Cardiac muscle cell (in vitro differentiated cells and primary cell): ENCODE measurements around the gene FARS2. TPM values are rescaled to one million over a fixed set of nuclear protein-coding genes. Genes with fewer than 3 reads are reported as not detected.

ENCODE experiments used
- DNase-seq, 2 donors: peaks; one replicate each; pipeline versions ENCODE4 v3.0.0 to v3.0.0-alpha.2; 2010 to 2017; ENCODE audit warnings: low read depth in 1 of 2, low spot score in 1 of 2
- H3K27ac ChIP-seq: fragments of 200-600 bp; sonication (generic); 2 replicates; pipeline ENCODE4 v1.5.1; 2016
- H3K27me3 ChIP-seq: fragments of 200-600 bp; sonication (generic); 2 replicates; pipeline ENCODE4 v1.6.0; 2016; ENCODE audit warnings: control low read depth
- H3K36me3 ChIP-seq: fragments of 200-600 bp; sonication (generic); 2 replicates; pipeline ENCODE4 v1.5.1; 2016; ENCODE audit warnings: control low read depth
- H3K4me1 ChIP-seq: fragments of 200-600 bp; sonication (generic); 2 replicates; pipeline ENCODE4 v1.8.1; 2017; ENCODE audit warnings: low read depth, mild to moderate bottlenecking, mixed run types
- H3K4me3 ChIP-seq: fragments of 200-600 bp; sonication (generic); 2 replicates; pipeline ENCODE4 v1.5.1; 2016; ENCODE audit warnings: mild to moderate bottlenecking
- H3K9me3 ChIP-seq: fragments of 200-600 bp; sonication (generic); 2 replicates; pipeline ENCODE4 v1.5.1; 2017; ENCODE audit warnings: low read depth, mild to moderate bottlenecking, control low read depth
- polyA plus RNA-seq: library from polyadenylated mRNA; unstranded; fragments of >200 nt; fragmentation: Nextera tagmentation; extraction: Ambion mirVana; gene quantifications from 2 replicates; pipeline ENCODE4 v1.2.1, GENCODE V29; 2016
- total RNA-seq: library from RNA; depleted of rRNA; stranded (reverse); fragments of >200 nt; gene quantifications from 2 replicates; pipeline ENCODE4 v1.2.3, GENCODE V29; 2016
- TF ChIP-seq, protein P1 (sequence below): IDR thresholded peaks from 2 replicates; pipeline ENCODE4 v1.5.1; 2012; ENCODE audit warnings: low read depth, mild to moderate bottlenecking, low read length

The FARS2 gene
- total and polyA plus RNA-seq, 2 experiments from 2014 or later = 12.4 to 22.5 TPM

DNA sequence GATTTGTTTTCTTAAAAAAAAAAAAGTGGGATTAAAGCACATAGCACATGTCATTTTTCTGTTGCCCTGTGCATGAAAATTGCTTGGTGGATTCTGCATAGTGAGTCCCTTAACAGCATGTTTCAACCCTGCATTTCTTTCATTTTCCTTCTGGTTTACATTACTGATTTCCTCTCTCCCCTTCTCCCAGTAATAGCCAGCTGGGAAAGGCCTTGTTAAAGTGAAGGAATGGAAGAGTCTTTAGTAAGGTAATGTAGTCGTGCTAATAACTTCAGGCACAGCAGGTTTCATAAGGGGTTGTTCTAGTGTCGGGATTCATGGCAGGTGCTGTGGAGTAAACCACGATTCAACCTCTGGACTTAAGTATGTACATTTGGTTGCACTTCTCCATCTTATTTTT, 202.4 kb downstream of the FARS2 start:
- no peaks in the 10 kb centered on the region for H3K4me1 ChIP-seq
- no peak overlapping the region for H3K4me3 ChIP-seq
- H3K36me3 ChIP-seq = no peaks in the 10 kb centered on the region
- TF ChIP-seq, protein P1, sequence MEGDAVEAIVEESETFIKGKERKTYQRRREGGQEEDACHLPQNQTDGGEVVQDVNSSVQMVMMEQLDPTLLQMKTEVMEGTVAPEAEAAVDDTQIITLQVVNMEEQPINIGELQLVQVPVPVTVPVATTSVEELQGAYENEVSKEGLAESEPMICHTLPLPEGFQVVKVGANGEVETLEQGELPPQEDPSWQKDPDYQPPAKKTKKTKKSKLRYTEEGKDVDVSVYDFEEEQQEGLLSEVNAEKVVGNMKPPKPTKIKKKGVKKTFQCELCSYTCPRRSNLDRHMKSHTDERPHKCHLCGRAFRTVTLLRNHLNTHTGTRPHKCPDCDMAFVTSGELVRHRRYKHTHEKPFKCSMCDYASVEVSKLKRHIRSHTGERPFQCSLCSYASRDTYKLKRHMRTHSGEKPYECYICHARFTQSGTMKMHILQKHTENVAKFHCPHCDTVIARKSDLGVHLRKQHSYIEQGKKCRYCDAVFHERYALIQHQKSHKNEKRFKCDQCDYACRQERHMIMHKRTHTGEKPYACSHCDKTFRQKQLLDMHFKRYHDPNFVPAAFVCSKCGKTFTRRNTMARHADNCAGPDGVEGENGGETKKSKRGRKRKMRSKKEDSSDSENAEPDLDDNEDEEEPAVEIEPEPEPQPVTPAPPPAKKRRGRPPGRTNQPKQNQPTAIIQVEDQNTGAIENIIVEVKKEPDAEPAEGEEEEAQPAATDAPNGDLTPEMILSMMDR = no peak
- H3K27ac ChIP-seq = no peak overlapping the region
- no peaks in the 10 kb centered on the region for H3K9me3 ChIP-seq
- no peak for DNase-seq
- no peaks in the 10 kb centered on the region for H3K27me3 ChIP-seq

DNA sequence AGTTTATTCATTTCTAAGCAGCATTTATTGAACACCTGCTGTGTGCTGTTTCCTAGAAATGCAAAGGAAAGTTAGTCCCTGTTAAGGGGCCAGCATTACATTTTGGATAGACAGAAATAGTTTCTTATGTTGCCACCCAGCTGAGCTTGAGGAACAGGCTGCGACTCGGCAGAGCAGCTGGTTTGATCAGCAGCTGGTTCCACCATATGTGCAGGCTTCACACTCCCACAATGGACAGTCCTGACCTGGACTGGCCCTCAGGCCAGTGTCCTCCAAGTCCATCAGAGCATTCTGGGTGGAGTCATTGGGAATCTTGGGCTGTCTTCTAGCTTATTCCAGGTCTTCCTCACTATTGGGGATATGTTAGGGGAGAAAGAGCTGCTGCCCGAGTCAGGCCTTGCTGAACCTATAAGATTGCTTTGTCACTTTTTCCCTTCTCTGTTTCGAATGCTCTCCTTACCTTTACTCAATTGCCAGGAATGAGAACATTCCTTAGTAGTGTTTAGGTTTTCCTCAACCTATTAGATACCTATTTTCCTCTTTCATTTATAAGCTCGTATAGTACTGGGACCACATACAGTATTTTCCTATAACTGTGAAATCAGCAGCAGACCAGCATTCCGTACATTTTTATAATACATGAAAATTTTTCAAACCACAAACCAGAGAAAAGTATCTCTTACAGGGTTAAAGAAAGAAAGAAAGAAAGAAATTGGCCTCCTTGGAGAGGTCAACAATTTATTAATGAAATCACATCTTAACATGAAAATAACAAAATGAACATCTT, 203.0 kb downstream of the FARS2 start:
- Histone ChIP-seq H3K27ac (no peak overlapping the region), H3K4me3 (no peak overlapping the region), H3K9me3 (no peaks in the 10 kb centered on the region), H3K27me3 (no peaks in the 10 kb centered on the region), H3K4me1 (peaks cover 3% of the 10 kb centered on the region), H3K36me3 (no peaks in the 10 kb centered on the region)
- TF ChIP-seq, protein P1 = no peak
- peak in 1 of 2 donors; percentile 29 for DNase-seq

DNA sequence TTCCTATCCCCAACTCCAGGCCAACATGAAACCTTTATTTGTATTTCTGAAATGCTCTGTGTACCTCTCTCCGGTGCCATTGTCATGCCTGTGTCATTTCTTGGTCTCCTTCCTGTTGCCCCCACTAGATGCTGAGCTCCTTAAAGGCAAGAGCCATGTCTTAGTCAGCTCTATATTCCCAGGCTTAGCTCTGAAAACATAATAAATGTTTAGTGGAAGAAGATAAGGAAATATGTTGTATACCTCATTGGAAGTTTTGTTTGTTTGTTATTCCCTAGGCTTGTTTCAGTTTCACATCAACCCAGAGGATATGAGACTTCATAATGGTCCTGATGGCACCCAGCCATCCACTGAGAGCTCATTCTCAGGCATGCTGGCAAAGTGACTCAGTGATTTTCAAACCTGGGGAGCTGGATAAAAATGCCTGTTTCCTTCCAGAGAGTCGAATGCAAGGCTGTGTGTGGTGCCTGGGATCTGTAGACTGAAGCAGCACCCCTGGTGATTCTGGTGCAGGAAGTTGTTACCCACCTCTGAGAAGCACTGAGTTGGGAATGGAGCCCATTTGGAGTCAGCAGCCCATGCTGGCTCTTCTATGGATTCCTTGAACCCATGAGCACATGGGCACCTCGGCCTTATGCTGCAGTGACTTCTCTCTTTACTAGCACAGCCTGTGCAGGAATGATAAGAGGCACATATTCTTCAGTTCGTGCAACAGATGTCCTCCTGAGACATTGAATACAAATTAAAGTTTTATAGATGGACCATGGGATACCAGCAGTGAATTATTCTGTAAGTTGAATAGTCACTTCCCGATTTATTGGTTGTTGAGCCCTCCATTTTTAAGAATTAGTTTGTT, 205.2 kb downstream of the FARS2 start:
- Histone ChIP-seq H3K36me3 (no peaks in the 10 kb centered on the region), H3K4me1 (peaks cover 7% of the 10 kb centered on the region), H3K27ac (no peak overlapping the region), H3K27me3 (no peaks in the 10 kb centered on the region), H3K9me3 (no peaks in the 10 kb centered on the region), H3K4me3 (no peak overlapping the region)
- TF ChIP-seq, protein P1 = no peak
- DNase-seq = peak in 1 of 2 donors; percentile 58

DNA sequence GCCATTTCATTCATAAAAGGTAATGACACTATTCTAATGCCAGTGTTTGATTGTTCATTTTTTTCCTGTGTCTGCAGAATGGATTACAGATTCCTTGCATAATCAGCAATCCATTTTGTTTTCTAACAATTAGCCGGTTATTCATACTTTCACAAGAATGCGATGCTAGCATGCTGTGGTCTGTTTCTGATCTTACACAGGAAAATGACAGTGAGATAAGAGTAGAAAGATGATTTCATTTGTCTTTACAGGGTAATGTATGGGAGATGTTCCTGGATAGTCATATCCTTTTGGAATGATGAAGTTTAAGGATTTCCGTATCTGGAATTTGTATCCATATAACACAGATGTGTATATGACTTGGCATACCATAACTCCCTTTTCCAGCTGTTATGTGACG, 207.3 kb downstream of the FARS2 start:
- H3K27ac ChIP-seq = no peak overlapping the region
- no peaks in the 10 kb centered on the region for H3K27me3 ChIP-seq
- H3K4me1 ChIP-seq = peaks cover 7% of the 10 kb centered on the region
- no peaks in the 10 kb centered on the region for H3K9me3 ChIP-seq
- TF ChIP-seq, protein P1 = no peak
- H3K4me3 ChIP-seq = no peak overlapping the region
- DNase-seq = peak in 1 of 2 donors; percentile 27
- H3K36me3 ChIP-seq = no peaks in the 10 kb centered on the region

DNA sequence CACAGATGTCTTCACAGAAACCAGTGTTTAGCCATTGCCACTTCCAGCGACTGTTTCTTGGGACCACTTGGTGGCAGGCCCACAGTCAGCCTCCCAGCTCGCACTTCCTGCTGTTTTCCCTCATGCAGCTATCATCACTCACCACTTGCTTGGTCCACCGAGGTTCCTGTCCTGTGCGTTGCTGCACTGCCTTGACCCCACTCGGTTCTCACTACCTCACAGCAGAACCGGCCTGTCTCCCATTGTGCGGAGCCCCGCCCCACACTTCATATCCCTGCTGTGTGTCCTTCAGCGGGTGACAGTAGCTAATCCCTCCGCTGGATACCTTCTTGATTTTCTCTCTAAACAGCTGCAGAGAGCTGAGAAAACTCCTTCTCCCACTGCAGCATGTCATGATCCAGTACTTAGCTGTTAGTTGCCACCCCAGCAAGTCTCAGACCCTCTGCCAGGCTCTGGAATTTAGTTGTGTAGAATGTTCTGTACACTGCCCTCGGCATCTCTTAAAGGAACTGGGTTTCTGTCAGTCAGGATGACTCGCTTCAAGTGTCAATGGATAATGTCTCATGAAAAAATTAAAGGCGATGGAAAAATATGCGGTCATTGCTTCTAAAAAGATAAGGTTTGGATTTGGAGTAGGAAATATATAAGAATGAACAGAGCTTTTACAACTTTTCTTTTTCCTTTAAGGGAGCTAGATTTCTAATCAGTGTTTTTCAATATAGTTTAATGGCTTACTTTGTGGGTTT, 208.0 kb downstream of the FARS2 start:
- Histone ChIP-seq H3K9me3 (no peaks in the 10 kb centered on the region), H3K27ac (no peak overlapping the region), H3K27me3 (no peaks in the 10 kb centered on the region), H3K4me1 (peaks cover 7% of the 10 kb centered on the region), H3K36me3 (no peaks in the 10 kb centered on the region), H3K4me3 (no peak overlapping the region)
- DNase-seq = peak; percentile 19 to 67
- TF ChIP-seq, protein P1 = no peak
